K562 (cell line): ENCODE results near the gene SEC14L1. TPM values are rescaled to one million over a fixed set of nuclear protein-coding genes. Genes with fewer than 3 reads are reported as not detected.

ENCODE experiments used
- ATAC-seq: fragments of 200-7000 bp; cut with Tn5 transposase; 3 replicates; pipeline ENCODE4 v1.9.1; 2020; ENCODE audit warnings: moderate library complexity
- BruUV-seq: library from RNA; stranded (reverse); fragments of 400-500 nt; replicated peaks from 2 replicates; lab custom pipeline; 2021; lab: Mats Ljungman, UMichigan
- CTCF ChIA-PET: fragments of 300-600 bp; formaldehyde crosslinking; extraction: SDS; loops from one replicate; lab custom pipeline; 2021; ENCODE audit warnings: low intra/inter-chr PET ratio; lab: Yijun Ruan, JAX
- POLR2A ChIA-PET: fragments of 300-600, 350-650 bp; sonication (Branson Sonifier 250); formaldehyde crosslinking; extraction: SDS; loops from one replicate; lab custom pipeline; 2021; ENCODE audit warnings: antibody characterized with exemption, inconsistent platforms; lab: Yijun Ruan, JAX
- DNase-seq, 4 experiments: peaks; one replicate each; pipeline versions ENCODE4 v3.0.0 to v3.0.0-alpha.2; 2011 to 2018; ENCODE audit warnings: low spot score in 3 of 4, mixed read lengths in 3 of 4; ENCODE audit errors: extremely low read depth in 1 of 4
- FAIRE-seq: peaks from 2 replicates; lab custom pipeline; 2011; peaks lifted over from hg19 to GRCh38; lab: Jason Lieb, UNC
- H2AFZ ChIP-seq: 2 replicates; pipeline ENCODE4 v1.6.0; 2011; ENCODE audit warnings: low read depth, low read length, control low read depth, inconsistent platforms
- H3K27ac ChIP-seq: fragments of 200-600 bp; 3 replicates; pipeline ENCODE4 v1.8.0; 2011; ENCODE audit warnings: low read depth, mild to moderate bottlenecking, control low read depth, inconsistent platforms, low read length, moderate library complexity, mixed read lengths; ENCODE audit errors: extremely low read depth
- H3K27me3 ChIP-seq, 2 experiments: fragments of 300-600 bp in 1 of 2; 2 replicates in 1 of 2; 3 replicates in 1 of 2; pipeline versions ENCODE4 v1.6.0 to v1.8.0; 2011; ENCODE audit warnings: inconsistent platforms in 2 of 2, low read length in 2 of 2, mild to moderate bottlenecking in 1 of 2, mixed read lengths in 1 of 2, moderate library complexity in 1 of 2; ENCODE audit not compliant: control insufficient read depth in 2 of 2, insufficient read depth in 2 of 2
- H3K36me3 ChIP-seq: fragments of 300-600 bp; 3 replicates; pipeline ENCODE4 v1.8.0; 2011; ENCODE audit warnings: mild to moderate bottlenecking, low read length, inconsistent platforms; ENCODE audit not compliant: control insufficient read depth, insufficient read depth
- H3K4me1 ChIP-seq, 2 experiments: fragments of 200-600 bp in 1 of 2; replicated peaks in 1 of 2; 2 replicates in 1 of 2; 3 replicates in 1 of 2; pipeline versions ENCODE4 v1.5.1 to v1.8.0; 2011; ENCODE audit warnings: inconsistent platforms in 2 of 2, low read length in 2 of 2, mild to moderate bottlenecking in 1 of 2, mixed read lengths in 1 of 2, moderate library complexity in 1 of 2; ENCODE audit not compliant: control insufficient read depth in 2 of 2, insufficient read depth in 2 of 2
- H3K4me2 ChIP-seq: 2 replicates; pipeline ENCODE4 v1.6.1; 2011; ENCODE audit warnings: low read length, control low read depth, inconsistent platforms, mixed read lengths; ENCODE audit not compliant: insufficient read depth
- H3K4me3 ChIP-seq: fragments of 200-600 bp; sonication (generic), shearing (Covaris generic); 2 replicates; pipeline ENCODE4 v1.5.1; 2016; ENCODE audit warnings: control low read depth, inconsistent platforms
- H3K79me2 ChIP-seq: fragments of 200-600 bp; 3 replicates; pipeline ENCODE4 v1.8.0; 2011; ENCODE audit warnings: low read length, inconsistent platforms; ENCODE audit not compliant: control insufficient read depth, insufficient read depth
- H3K9ac ChIP-seq, 2 experiments: 2 replicates each; pipeline versions ENCODE4 v1.6.0 to v1.6.1; 2011; ENCODE audit warnings: low read depth in 2 of 2, low read length in 2 of 2, control low read depth in 1 of 2, inconsistent platforms in 1 of 2, mild to moderate bottlenecking in 1 of 2, mixed read lengths in 1 of 2; ENCODE audit not compliant: insufficient read depth in 1 of 2
- H3K9me1 ChIP-seq: one replicate; pipeline ENCODE4 v1.6.0; 2011; ENCODE audit warnings: inconsistent platforms, mild to moderate bottlenecking, low read length, moderate library complexity; ENCODE audit not compliant: control insufficient read depth, insufficient read depth
- H3K9me3 ChIP-seq: replicated peaks from 2 replicates; pipeline ENCODE4 v1.5.1; 2011; ENCODE audit warnings: low read depth, low read length, inconsistent platforms; ENCODE audit not compliant: control insufficient read depth, insufficient read depth
- H4K20me1 ChIP-seq: replicated peaks from 2 replicates; pipeline ENCODE4 v1.6.1; 2011; ENCODE audit warnings: low read length, inconsistent platforms, mixed read lengths; ENCODE audit not compliant: control insufficient read depth, insufficient read depth
- GATAD2B ChIP-seq: fragments of 450-650 bp; IDR thresholded peaks from 2 replicates; pipeline ENCODE4 v1.6.1; 2017; ENCODE audit warnings: mild to moderate bottlenecking, borderline replicate concordance
- NCOR1 ChIP-seq: fragments of 450-650 bp; IDR thresholded peaks from 2 replicates; pipeline ENCODE4 v1.6.1; 2016; ENCODE audit warnings: mild to moderate bottlenecking, moderate library complexity
- PCBP1 ChIP-seq: fragments of 200-400 bp; formaldehyde crosslinking; IDR thresholded peaks from 2 replicates; pipeline ENCODE4 v1.6.1; 2018; ENCODE audit warnings: mild to moderate bottlenecking, low read depth, low read length; ENCODE audit not compliant: poor library complexity, severe bottlenecking
- RAD21 ChIP-seq, 2 experiments: fragments of 250-450 bp in 1 of 2; fragments of 450-650 bp in 1 of 2; sonication (Bioruptor Pico) in 1 of 2; formaldehyde crosslinking in 1 of 2; IDR thresholded peaks in 1 of 2; conservative IDR thresholded peaks in 1 of 2; 2 replicates each; pipeline versions ENCODE4 v1.4.0 to v1.8.0; 2020 to 2022; ENCODE audit warnings: mild to moderate bottlenecking in 2 of 2, moderate library complexity in 1 of 2
- TARDBP ChIP-seq: fragments of 450-650 bp; IDR thresholded peaks from 2 replicates; pipeline ENCODE4 v1.6.1; 2016
- TOE1 ChIP-seq, 2 experiments: fragments of 450-650 bp in 1 of 2; sonication (generic) in 1 of 2; formaldehyde crosslinking in 1 of 2; IDR thresholded peaks; 2 replicates each; pipeline versions ENCODE4 v1.7.1 to v1.8.0; 2016 to 2022; ENCODE audit warnings: borderline replicate concordance in 2 of 2, mild to moderate bottlenecking in 2 of 2, antibody characterized with exemption in 1 of 2, inconsistent platforms in 1 of 2, low read depth in 1 of 2, missing genetic modification reagents in 1 of 2, moderate library complexity in 1 of 2
- ZNF133 ChIP-seq: fragments of 250-450 bp; sonication (Bioruptor Pico); IDR thresholded peaks from 2 replicates; pipeline ENCODE4 v1.4.0; 2020; ENCODE audit warnings: mild to moderate bottlenecking
- WGBS: fragments of 100-300 bp; shearing (Covaris generic); methylation state at CpG from one replicate; pipeline ENCODE4 v1.1.6; 2016; ENCODE audit warnings: low coverage, mixed read lengths; ENCODE audit not compliant: insufficient coverage; ENCODE audit errors: missing lambda C conversion rate; 5-methylcytosine and 5-hydroxymethylcytosine counted together
- in situ Hi-C: fragments of 300-500 bp; cut with MboI; formaldehyde crosslinking; loops from 4 replicates; pipeline ENCODE4 v1.15.0; 2018; ENCODE audit warnings: inconsistent platforms, mixed read lengths
- intact Hi-C: fragments of 100-400 bp; cut with micrococcal nuclease; formaldehyde crosslinking; loops from 2 replicates; pipeline ENCODE4 v1.14.2; 2022
- polyA plus RNA-seq, 8 experiments: library from polyadenylated mRNA; depleted of rRNA in 4 of 8; stranded (reverse) in 5 of 8; unstranded in 3 of 8; fragments of >200 nt; fragmentation: Nextera tagmentation in 2 of 8; fragmentation: Illumina TruSeq in 1 of 8; extraction: Ambion mirVana in 2 of 8; extraction: Trizol in 1 of 8; gene quantifications; 2 replicates each; pipeline versions ENCODE4 v1.2.1 to v1.2.3, GENCODE V29; 2011 to 2014; ENCODE audit warnings: inconsistent platforms in 1 of 8, missing spikeins in 1 of 8
- total RNA-seq, 7 experiments: library from RNA; depleted of rRNA in 6 of 7; stranded (reverse); fragments of >200 nt in 6 of 7; fragmentation: Illumina TruSeq in 2 of 7; extraction: Trizol in 2 of 7; gene quantifications; 2 replicates each; pipeline versions ENCODE4 v1.2.1 to v1.2.3, GENCODE V29; 2011 to 2021; ENCODE audit warnings: low replicate concordance in 1 of 7
- TF ChIP-seq, protein P1 (sequence below), 3 experiments: IDR thresholded peaks in 2 of 3; conservative IDR thresholded peaks in 1 of 3; 2 replicates each; pipeline ENCODE4 v1.5.1; 2011 to 2012; ENCODE audit warnings: low read length in 3 of 3, mild to moderate bottlenecking in 3 of 3, control low read depth in 2 of 3, improper control_type of control experiment in 1 of 3, inconsistent platforms in 1 of 3, low read depth in 1 of 3, mixed read lengths in 1 of 3, moderate library complexity in 1 of 3; ENCODE audit not compliant: insufficient read depth in 2 of 3

The SEC14L1 gene
- total and polyA plus RNA-seq, 9 of the 15 experiments (the other 6 are each of a cell fraction or from before 2014, with no cell fraction given) = 3.1 to 39.7 (median 15.2) TPM

DNA sequence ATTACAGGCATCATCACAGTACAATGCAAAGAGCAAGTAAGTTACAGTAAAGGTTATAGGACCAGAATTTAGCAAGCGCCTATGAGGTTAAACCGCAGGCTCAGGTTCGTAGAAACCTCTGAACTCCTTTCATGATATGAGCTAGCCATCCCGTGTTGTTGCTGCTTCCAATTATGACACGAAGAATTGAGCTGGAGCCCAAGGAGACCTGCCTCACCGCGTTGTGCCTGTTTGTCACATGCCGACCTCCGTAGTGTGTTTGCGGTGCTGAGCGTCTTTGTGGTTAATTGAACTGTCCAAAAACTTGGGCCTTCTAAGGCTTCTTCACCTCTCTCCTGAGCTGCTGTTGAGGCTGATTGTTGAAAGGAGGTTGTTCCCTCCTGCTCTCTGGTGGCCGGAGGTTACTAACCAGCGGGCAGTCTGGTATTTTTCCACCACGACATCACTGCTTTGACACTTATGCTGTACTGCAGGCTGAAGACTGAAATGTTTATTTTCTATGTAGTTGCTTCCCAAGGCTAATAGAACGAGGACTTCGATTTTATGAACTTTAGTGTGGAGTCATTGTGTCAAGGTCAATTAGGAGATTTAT is 67.5 kb downstream of the SEC14L1 start:
- WGBS = 82% methylated on average over 16 of the region's 16 CpGs
- Histone ChIP-seq H3K4me1 (peaks cover 0 to 7% of the 10 kb centered on the region in 2 experiments; a peak in 1 of 5 replicates), H3K9ac (no peak overlapping the region), H3K9me1 (no peaks in the 10 kb centered on the region), H2AFZ (no peak overlapping the region), H3K4me2 (no peak overlapping the region), H3K9me3 (no peaks in the 10 kb centered on the region), H3K27me3 (no peaks in the 10 kb centered on the region), H3K36me3 (peaks cover 90% of the 10 kb centered on the region; the same call in 2 of the 3 replicates), H4K20me1 (no peaks in the 10 kb centered on the region), H3K27ac (no peak overlapping the region), H3K4me3 (no peak overlapping the region), H3K79me2 (no peaks in the 10 kb centered on the region)
- ChIA-PET CTCF (no interaction called here), POLR2A (interaction anchor here (1.3 to 1.5 kb wide), 3 partner anchors 12 to 118 kb away, joined by 3 to 4 read pairs (median 4); no protein-coding TSS in a partner anchor)
- no peak; the same call in 2 of the 3 replicates for ATAC-seq
- FAIRE-seq = no peak
- TF ChIP-seq, protein P1, sequence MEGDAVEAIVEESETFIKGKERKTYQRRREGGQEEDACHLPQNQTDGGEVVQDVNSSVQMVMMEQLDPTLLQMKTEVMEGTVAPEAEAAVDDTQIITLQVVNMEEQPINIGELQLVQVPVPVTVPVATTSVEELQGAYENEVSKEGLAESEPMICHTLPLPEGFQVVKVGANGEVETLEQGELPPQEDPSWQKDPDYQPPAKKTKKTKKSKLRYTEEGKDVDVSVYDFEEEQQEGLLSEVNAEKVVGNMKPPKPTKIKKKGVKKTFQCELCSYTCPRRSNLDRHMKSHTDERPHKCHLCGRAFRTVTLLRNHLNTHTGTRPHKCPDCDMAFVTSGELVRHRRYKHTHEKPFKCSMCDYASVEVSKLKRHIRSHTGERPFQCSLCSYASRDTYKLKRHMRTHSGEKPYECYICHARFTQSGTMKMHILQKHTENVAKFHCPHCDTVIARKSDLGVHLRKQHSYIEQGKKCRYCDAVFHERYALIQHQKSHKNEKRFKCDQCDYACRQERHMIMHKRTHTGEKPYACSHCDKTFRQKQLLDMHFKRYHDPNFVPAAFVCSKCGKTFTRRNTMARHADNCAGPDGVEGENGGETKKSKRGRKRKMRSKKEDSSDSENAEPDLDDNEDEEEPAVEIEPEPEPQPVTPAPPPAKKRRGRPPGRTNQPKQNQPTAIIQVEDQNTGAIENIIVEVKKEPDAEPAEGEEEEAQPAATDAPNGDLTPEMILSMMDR (IDR thresholded peaks at IDR 0.05 in 2 of 3, conservative IDR thresholded peaks at IDR 0.05 in 1 of 3; ENCODE audit: insufficient read depth in 2 of 3, low read depth in 1 of 3, low read length in 3 of 3) = 0 out of 6 replicates have a peak, but pooled peaks of 2 of the 3 experiments have one; percentile 1 to 4
- TF ChIP-seq ZNF133 (CRISPR knock-in tag) (no peak), TARDBP (no peak), TOE1 (IDR thresholded peaks at IDR 0.05; ENCODE audit: borderline replicate concordance) (no peak), TOE1 (CRISPR knock-in tag; IDR thresholded peaks at IDR 0.05; ENCODE audit: borderline replicate concordance, low read depth) (no peak), NCOR1 (no peak), GATAD2B (no peak), RAD21 (CRISPR knock-in tag; conservative IDR thresholded peaks at IDR 0.05 in 1 of 2, IDR thresholded peaks at IDR 0.05 in 1 of 2) (peak in 1 of 2 experiments; percentile 10; a peak in 1 of 4 replicates), PCBP1 (no peak)
- intact Hi-C loops = no loop called here
- BruUV-seq = no TSS peak
- in situ Hi-C loops = no loop called here
- DNase-seq = no peak
